ENCODE results near the gene ZBTB17. TPM values are rescaled to one million over a fixed set of nuclear protein-coding genes. Genes with fewer than 3 reads are reported as not detected.

The ZBTB17 gene
- total RNA-seq, 1 experiment from 2014 or later = 32.0 TPM

DNA sequence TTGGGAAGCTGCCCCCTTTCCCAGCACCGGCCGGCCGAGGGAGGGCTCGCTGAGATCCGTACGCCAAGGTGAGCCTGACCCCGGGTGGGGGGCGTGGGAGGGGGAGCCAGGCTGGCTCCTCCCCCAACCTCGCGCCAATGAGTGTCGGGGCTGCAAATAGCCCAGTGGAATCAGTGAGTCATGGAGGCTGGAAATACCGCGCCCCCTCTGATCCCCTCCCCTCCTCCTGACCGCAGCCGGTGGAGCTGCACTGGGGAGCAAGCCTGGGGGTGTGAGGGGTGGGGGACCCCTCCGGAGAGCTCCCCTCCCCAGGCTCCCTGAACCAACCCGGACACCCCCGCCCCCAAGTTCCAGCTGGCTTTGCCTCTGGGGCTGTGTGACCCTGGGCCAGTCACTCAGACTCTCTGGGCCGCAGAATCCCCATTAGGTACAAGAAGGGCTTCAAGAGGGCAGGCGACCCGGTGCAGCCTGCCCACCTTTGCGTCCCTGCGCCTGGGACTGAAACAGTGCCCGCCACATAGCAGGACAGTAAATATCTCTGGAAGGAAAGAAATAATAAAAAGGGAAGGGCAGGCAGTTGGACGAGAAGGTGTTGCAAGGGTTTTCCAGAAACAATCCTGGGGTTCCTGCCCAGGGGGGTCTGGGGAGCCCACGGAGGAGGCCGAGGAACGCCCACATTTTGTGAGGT lies 37.5 kb upstream of the ZBTB17 start:
- POLR2A ChIA-PET = interaction anchor here (0.7 to 1.3 kb wide), 2 partner anchors 13 to 15 kb away, joined by 3 to 4 read pairs; no protein-coding TSS in a partner anchor

GRCh38 chr1:16012590-16013219 lies 36.8 kb upstream of the ZBTB17 start:
- Mint-ChIP-seq H3K4me1 (peaks cover 51% of the 10 kb centered on the region), H3K27ac (peak overlapping the region; percentile 84), H3K9me3 (no peaks in the 10 kb centered on the region), H3K4me3 (peak overlapping the region; percentile 66), H3K36me3 (no peaks in the 10 kb centered on the region), H3K27me3 (ENCODE audit: low read depth) (no peaks in the 10 kb centered on the region)
- ChIA-PET POLR2A (interaction anchor here (1.3 kb wide), 1 partner anchor 14 kb away, joined by 4 read pairs; no protein-coding TSS in a partner anchor), CTCF (interaction anchor here (0.9 to 4.1 kb wide), 8 partner anchors 13 to 70 kb away, joined by 3 to 20 read pairs (median 3); partner anchors contain the start of gene ZBTB17)
- DNase-seq (ENCODE audit: low spot score) = peak; percentile 87
- TF ChIP-seq GRHL2 (CRISPR knock-in tag; IDR thresholded peaks at IDR 0.05; ENCODE audit: insufficient replicate concordance, severe bottlenecking) = no peak
- peak; percentile 18; the same call in 1 of the 2 replicates for TF ChIP-seq E2F5 (CRISPR knock-in tag; IDR thresholded peaks at IDR 0.05)
- TF ChIP-seq ETV6 (CRISPR knock-in tag; IDR thresholded peaks at IDR 0.05) = no peak
- TF ChIP-seq ESRRA (CRISPR knock-in tag; IDR thresholded peaks at IDR 0.05; ENCODE audit: borderline replicate concordance) = peak; percentile 98
- TF ChIP-seq, protein P1, sequence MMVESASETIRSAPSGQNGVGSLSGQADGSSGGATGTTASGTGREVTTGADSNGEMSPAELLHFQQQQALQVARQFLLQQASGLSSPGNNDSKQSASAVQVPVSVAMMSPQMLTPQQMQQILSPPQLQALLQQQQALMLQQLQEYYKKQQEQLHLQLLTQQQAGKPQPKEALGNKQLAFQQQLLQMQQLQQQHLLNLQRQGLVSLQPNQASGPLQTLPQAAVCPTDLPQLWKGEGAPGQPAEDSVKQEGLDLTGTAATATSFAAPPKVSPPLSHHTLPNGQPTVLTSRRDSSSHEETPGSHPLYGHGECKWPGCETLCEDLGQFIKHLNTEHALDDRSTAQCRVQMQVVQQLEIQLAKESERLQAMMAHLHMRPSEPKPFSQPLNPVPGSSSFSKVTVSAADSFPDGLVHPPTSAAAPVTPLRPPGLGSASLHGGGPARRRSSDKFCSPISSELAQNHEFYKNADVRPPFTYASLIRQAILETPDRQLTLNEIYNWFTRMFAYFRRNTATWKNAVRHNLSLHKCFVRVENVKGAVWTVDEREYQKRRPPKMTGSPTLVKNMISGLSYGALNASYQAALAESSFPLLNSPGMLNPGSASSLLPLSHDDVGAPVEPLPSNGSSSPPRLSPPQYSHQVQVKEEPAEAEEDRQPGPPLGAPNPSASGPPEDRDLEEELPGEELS (CRISPR knock-in tag; IDR thresholded peaks at IDR 0.05) = 0 out of 2 replicates have a peak, but pooled peaks have one; percentile 67
- peak; percentile 61; the same call in 1 of the 2 replicates for TF ChIP-seq SP1 (CRISPR knock-in tag; conservative IDR thresholded peaks at IDR 0.05)
- peak; percentile 95 for TF ChIP-seq GTF2I (CRISPR knock-in tag; conservative IDR thresholded peaks at IDR 0.05)
- TF ChIP-seq CTCF (IDR thresholded peaks at IDR 0.05) = no peak
- no peak for TF ChIP-seq CBFB (CRISPR knock-in tag; IDR thresholded peaks at IDR 0.05; ENCODE audit: low read depth)
- peak; percentile 70 for ATAC-seq

More for the DNA sequence above, 37.5 kb upstream of the ZBTB17 start:
- Mint-ChIP-seq H3K4me3 (peak overlapping the region; percentile 66), H3K27me3 (ENCODE audit: low read depth) (no peaks in the 10 kb centered on the region), H3K36me3 (no peaks in the 10 kb centered on the region), H3K9me3 (no peaks in the 10 kb centered on the region), H3K27ac (peak overlapping the region; percentile 96), H3K4me1 (peaks cover 55% of the 10 kb centered on the region)
- TF ChIP-seq HMGA2 (CRISPR knock-in tag; IDR thresholded peaks at IDR 0.05) (no peak), SMAD3 (CRISPR knock-in tag; IDR thresholded peaks at IDR 0.05; ENCODE audit: borderline replicate concordance) (no peak), TEAD1 (CRISPR knock-in tag; IDR thresholded peaks at IDR 0.05) (0 out of 2 replicates have a peak, but pooled peaks have one; percentile 35), GRHL2 (CRISPR knock-in tag; IDR thresholded peaks at IDR 0.05; ENCODE audit: insufficient replicate concordance, severe bottlenecking) (no peak), ESRRA (CRISPR knock-in tag; IDR thresholded peaks at IDR 0.05; ENCODE audit: borderline replicate concordance) (peak; percentile 93), GTF2I (CRISPR knock-in tag; conservative IDR thresholded peaks at IDR 0.05) (peak; percentile 80; the same call in 1 of the 2 replicates), ETV6 (CRISPR knock-in tag; IDR thresholded peaks at IDR 0.05) (0 out of 2 replicates have a peak, but pooled peaks have one; percentile 20), E2F5 (CRISPR knock-in tag; IDR thresholded peaks at IDR 0.05) (peak; percentile 33; the same call in 1 of the 2 replicates), OVOL2 (CRISPR knock-in tag; IDR thresholded peaks at IDR 0.05; ENCODE audit: borderline replicate concordance) (no peak)
- TF ChIP-seq, protein P2, sequence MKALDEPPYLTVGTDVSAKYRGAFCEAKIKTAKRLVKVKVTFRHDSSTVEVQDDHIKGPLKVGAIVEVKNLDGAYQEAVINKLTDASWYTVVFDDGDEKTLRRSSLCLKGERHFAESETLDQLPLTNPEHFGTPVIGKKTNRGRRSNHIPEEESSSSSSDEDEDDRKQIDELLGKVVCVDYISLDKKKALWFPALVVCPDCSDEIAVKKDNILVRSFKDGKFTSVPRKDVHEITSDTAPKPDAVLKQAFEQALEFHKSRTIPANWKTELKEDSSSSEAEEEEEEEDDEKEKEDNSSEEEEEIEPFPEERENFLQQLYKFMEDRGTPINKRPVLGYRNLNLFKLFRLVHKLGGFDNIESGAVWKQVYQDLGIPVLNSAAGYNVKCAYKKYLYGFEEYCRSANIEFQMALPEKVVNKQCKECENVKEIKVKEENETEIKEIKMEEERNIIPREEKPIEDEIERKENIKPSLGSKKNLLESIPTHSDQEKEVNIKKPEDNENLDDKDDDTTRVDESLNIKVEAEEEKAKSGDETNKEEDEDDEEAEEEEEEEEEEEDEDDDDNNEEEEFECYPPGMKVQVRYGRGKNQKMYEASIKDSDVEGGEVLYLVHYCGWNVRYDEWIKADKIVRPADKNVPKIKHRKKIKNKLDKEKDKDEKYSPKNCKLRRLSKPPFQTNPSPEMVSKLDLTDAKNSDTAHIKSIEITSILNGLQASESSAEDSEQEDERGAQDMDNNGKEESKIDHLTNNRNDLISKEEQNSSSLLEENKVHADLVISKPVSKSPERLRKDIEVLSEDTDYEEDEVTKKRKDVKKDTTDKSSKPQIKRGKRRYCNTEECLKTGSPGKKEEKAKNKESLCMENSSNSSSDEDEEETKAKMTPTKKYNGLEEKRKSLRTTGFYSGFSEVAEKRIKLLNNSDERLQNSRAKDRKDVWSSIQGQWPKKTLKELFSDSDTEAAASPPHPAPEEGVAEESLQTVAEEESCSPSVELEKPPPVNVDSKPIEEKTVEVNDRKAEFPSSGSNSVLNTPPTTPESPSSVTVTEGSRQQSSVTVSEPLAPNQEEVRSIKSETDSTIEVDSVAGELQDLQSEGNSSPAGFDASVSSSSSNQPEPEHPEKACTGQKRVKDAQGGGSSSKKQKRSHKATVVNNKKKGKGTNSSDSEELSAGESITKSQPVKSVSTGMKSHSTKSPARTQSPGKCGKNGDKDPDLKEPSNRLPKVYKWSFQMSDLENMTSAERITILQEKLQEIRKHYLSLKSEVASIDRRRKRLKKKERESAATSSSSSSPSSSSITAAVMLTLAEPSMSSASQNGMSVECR (CRISPR knock-in tag; IDR thresholded peaks at IDR 0.05; ENCODE audit: borderline replicate concordance) = 0 out of 2 replicates have a peak, but pooled peaks have one; percentile 54
- peak; percentile 83 for DNase-seq (ENCODE audit: low spot score)
- peak; percentile 63 for ATAC-seq
- CTCF ChIA-PET = interaction anchor here (0.6 to 4.1 kb wide), 3 partner anchors 12 to 65 kb away, joined by 3 to 20 read pairs (median 18); no protein-coding TSS in a partner anchor

All from WTC11 (cell line).